ENCODE measurements around the gene PIK3R5.
A peak's percentile ranks its signal among the peaks of the same experiment; 100 is the strongest.

Gene PIK3R5

DNA sequence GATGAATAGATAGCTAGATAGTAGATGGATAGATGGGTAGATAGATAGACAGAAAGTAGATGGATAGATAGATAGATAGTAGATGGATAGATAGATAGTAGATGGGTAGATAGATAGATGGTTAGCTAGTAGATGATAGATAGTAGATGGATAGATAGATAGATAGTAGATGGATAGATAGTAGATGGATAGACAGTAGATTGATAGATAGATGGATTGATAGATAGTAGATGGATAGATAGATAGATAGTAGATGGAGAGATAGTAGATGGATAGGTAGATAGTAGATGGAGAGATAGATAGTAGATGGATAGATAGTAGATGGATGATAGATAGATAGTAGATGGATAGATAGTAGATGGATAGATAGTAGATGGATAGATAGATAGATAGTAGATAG lies 40.4 kb downstream of the PIK3R5 start:
- H3K27me3 ChIP-seq (replicated peaks; ENCODE audit: control insufficient read depth, insufficient read depth, low read length), result no peaks in the 10 kb centered on the region
- TF ChIP-seq, protein P1, sequence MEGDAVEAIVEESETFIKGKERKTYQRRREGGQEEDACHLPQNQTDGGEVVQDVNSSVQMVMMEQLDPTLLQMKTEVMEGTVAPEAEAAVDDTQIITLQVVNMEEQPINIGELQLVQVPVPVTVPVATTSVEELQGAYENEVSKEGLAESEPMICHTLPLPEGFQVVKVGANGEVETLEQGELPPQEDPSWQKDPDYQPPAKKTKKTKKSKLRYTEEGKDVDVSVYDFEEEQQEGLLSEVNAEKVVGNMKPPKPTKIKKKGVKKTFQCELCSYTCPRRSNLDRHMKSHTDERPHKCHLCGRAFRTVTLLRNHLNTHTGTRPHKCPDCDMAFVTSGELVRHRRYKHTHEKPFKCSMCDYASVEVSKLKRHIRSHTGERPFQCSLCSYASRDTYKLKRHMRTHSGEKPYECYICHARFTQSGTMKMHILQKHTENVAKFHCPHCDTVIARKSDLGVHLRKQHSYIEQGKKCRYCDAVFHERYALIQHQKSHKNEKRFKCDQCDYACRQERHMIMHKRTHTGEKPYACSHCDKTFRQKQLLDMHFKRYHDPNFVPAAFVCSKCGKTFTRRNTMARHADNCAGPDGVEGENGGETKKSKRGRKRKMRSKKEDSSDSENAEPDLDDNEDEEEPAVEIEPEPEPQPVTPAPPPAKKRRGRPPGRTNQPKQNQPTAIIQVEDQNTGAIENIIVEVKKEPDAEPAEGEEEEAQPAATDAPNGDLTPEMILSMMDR (IDR thresholded peaks at IDR 0.05; ENCODE audit: insufficient read depth, low read length, poor library complexity, severe bottlenecking), result no peak
- no peak for DNase-seq (ENCODE audit: extremely low read depth, insufficient read length)
- H3K4me3 ChIP-seq (replicated peaks; ENCODE audit: low read depth, low read length), result no peak overlapping the region
- H3K36me3 ChIP-seq (ENCODE audit: control insufficient read depth, insufficient read depth, low read length), result peaks cover 3% of the 10 kb centered on the region; the same call in 1 of the 2 replicates

DNA sequence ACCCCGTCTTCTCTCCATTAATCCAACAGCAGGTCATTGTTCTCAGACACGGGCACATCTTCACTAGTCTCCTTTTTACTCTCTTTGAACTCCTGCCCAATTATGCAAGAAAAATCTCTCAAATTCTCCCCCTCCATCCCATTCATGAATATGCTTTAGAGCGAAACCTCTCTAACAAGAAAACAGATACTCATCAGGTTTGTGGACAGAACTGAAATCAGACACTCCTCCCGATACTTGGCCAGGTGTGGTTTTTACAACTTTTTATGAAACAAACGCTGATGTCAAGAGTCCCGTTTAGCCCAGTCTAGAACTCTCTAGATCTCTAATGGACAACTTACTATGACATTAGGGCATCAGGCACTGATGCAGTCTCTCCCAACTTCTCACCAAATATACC lies 40.9 kb downstream of the PIK3R5 start:
- Histone ChIP-seq H3K36me3 (ENCODE audit: control insufficient read depth, insufficient read depth, low read length) (peaks cover 3% of the 10 kb centered on the region; the same call in 1 of the 2 replicates), H3K27me3 (replicated peaks; ENCODE audit: control insufficient read depth, insufficient read depth, low read length) (no peaks in the 10 kb centered on the region), H3K4me3 (replicated peaks; ENCODE audit: low read depth, low read length) (no peak overlapping the region)
- DNase-seq (ENCODE audit: extremely low read depth, insufficient read length), result peak; percentile 54
- TF ChIP-seq, protein P1 (IDR thresholded peaks at IDR 0.05; ENCODE audit: insufficient read depth, low read length, poor library complexity, severe bottlenecking), result no peak

DNA sequence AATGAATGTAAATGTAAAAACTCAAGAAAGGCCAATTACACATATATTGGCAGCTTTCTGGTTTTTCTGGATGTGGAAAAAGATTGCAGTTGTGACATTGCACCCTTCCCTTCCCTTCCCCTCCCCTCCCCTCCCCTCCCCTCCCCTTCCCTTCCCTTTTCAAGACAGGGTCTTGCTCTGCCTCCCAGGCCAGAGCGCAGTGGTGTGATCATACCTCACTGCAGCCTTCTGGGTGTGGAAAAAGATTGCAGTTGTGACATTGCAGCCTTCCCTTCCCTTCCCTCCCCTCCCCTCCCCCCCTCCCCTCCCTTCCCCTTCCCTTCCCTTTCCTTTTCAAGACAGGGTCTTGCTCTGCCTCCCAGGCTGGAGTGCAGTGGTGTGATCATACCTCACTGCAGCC lies 41.7 kb downstream of the PIK3R5 start:
- DNase-seq (ENCODE audit: extremely low read depth, insufficient read length), result no peak
- Histone ChIP-seq H3K36me3 (ENCODE audit: control insufficient read depth, insufficient read depth, low read length) (peaks cover 3% of the 10 kb centered on the region; the same call in 1 of the 2 replicates), H3K4me3 (replicated peaks; ENCODE audit: low read depth, low read length) (no peak overlapping the region), H3K27me3 (replicated peaks; ENCODE audit: control insufficient read depth, insufficient read depth, low read length) (no peaks in the 10 kb centered on the region)
- TF ChIP-seq, protein P1 (IDR thresholded peaks at IDR 0.05; ENCODE audit: insufficient read depth, low read length, poor library complexity, severe bottlenecking), result no peak

DNA sequence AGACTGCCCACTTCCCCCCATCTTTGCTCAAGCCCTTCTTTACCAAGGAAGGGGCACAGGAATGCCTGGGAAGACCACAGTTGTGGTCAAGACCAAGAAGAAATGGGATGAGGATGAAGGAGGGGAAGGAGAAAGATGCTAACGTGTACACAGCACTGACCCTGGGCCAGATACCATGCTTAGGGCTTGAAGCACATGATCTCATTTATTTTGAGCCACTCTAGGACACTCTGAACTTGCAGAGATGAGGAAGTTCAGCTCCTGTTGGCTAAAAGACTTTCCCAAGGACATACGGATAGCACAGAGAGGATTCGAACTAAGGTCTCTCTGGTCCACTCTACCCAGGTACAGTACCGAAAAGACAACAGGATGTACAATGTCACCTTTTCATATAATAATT lies 42.6 kb downstream of the PIK3R5 start:
- Histone ChIP-seq H3K36me3 (ENCODE audit: control insufficient read depth, insufficient read depth, low read length) (peaks cover 3% of the 10 kb centered on the region; the same call in 1 of the 2 replicates), H3K4me3 (replicated peaks; ENCODE audit: low read depth, low read length) (no peak overlapping the region), H3K27me3 (replicated peaks; ENCODE audit: control insufficient read depth, insufficient read depth, low read length) (no peaks in the 10 kb centered on the region)
- TF ChIP-seq, protein P1 (IDR thresholded peaks at IDR 0.05; ENCODE audit: insufficient read depth, low read length, poor library complexity, severe bottlenecking), result no peak
- DNase-seq (ENCODE audit: extremely low read depth, insufficient read length), result no peak

DNA sequence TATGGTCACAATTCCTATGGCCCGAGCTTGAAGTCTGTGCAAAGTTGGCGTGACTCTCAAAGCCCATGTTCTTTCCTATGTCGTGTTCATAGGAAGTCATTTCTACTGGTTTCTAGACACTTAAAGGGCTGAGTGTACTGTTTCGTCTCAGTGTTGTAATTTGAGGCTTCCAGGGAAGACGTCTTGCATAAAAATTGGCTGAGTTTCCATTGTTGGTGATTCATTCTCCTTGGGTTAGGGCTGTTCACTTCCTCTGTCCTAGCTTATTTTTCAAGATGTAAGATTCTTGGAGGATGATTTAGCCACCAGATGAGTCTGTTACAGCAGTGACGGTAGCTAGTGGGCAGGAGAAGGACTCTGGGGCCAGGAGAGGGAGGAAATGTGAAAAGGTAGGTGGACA lies 43.1 kb downstream of the PIK3R5 start:
- no peak for DNase-seq (ENCODE audit: extremely low read depth, insufficient read length)
- H3K36me3 ChIP-seq (ENCODE audit: control insufficient read depth, insufficient read depth, low read length), result peaks cover 1% of the 10 kb centered on the region; the same call in 1 of the 2 replicates
- TF ChIP-seq, protein P1 (IDR thresholded peaks at IDR 0.05; ENCODE audit: insufficient read depth, low read length, poor library complexity, severe bottlenecking), result no peak
- H3K27me3 ChIP-seq (replicated peaks; ENCODE audit: control insufficient read depth, insufficient read depth, low read length), result no peaks in the 10 kb centered on the region
- no peak overlapping the region for H3K4me3 ChIP-seq (replicated peaks; ENCODE audit: low read depth, low read length)

DNA sequence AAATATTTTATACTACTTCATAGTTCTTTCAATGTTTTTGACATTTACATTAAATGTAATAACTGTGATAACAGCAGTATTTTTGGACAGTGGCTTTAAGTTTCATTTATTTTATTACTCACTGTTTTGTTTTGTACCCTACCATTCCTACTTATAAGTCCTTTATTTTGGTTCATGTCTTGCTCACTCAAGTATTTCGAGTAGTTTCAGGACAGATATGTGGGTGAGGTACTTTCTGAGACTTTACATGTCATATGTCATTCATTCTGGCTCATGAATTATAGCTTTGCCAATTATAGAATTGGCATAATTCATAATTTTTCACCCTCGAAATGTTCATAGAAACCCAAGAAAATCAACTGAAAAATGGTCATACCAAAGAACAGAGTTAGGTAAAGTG lies 44.4 kb downstream of the PIK3R5 start:
- no peaks in the 10 kb centered on the region for H3K27me3 ChIP-seq (replicated peaks; ENCODE audit: control insufficient read depth, insufficient read depth, low read length)
- DNase-seq (ENCODE audit: extremely low read depth, insufficient read length), result peak; percentile 61
- TF ChIP-seq, protein P1 (IDR thresholded peaks at IDR 0.05; ENCODE audit: insufficient read depth, low read length, poor library complexity, severe bottlenecking), result no peak
- H3K4me3 ChIP-seq (replicated peaks; ENCODE audit: low read depth, low read length), result no peak overlapping the region
- no peaks in the 10 kb centered on the region; the same call in 1 of the 2 replicates for H3K36me3 ChIP-seq (ENCODE audit: control insufficient read depth, insufficient read depth, low read length)
